Stimulated activated CD8-positive, alpha-beta memory T cell treated with anti-CD3 and anti-CD28 coated beads, Interleukin-4, amount 100 ng/mL, for 48 hours (primary cell): ENCODE data around the gene MKRN2OS.

ENCODE experiments used
- DNase-seq: peaks from one replicate; pipeline ENCODE4 v3.0.0-alpha.2; 2020

The MKRN2OS gene, protein sequence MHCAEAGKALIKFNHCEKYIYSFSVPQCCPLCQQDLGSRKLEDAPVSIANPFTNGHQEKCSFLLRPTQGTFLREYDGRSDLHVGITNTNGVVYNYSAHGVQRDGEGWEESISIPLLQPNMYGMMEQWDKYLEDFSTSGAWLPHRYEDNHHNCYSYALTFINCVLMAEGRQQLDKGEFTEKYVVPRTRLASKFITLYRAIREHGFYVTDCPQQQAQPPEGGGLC

GRCh38 chr3:12545473-12545791, at the start of gene MKRN2OS:
MKRN2OS (minus strand) TSS chr3:12545499; CDS start chr3:12545464, 35 bp downstream.
- no peak for DNase-seq

DNA sequence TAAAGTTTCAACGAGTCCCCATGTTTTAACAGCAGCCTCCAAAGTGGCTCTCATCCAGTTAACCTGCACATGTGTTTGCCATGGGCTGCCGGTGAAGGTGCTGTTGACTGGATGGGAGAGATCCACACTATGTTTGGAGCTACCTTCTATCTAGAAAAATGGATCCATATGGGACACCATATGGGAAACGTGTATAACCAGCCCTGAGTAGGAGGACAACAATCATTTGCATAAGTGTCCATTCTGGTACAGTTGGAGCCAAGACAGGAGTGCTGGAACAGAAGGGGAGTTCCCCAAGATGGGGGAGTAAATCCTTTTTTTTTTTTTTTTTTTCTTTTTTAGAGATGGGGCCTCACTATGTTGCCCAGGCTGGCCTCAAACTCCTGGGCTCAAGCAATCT, 48.2 kb upstream of the MKRN2OS start:
- DNase-seq: no peak

DNA sequence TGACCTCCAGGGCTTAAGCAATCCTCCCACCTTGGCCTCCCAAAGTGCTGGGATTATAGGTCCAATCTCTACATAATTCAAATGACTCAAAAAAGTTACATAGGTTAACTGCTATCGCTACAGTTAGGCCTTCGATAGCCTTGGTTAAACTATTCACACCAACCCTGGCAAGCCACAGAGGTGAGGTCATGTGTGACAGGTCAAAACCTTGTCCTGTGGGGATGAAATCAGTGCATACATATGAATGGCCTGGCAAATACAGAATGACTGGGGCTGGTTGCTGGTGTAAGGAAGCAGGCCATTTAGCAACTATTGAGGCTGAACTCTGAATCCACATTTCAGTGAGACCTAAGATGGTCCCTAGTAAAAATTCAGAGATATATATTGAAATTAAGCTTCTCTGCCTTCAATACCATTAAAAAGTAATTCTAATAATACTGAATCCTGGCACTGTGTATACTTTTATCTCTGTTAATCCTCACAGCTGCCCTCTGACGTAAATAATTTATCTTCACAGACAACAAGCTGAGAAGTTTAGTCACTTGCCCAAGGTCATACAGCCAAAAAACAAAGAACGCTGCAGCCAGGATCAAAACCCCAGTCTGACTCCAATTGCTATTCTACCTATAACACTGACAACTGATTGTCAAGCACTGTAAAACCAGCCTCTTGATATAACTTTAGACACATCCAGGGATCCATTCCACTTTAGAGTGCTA, 46.9 kb upstream of the MKRN2OS start:
- no peak for DNase-seq

- DNase-seq: no peak
Measured at GRCh38 chr3:12591456-12591855, 46.2 kb upstream of the MKRN2OS start.

GRCh38 chr3:12590096-12590495, 44.8 kb upstream of the MKRN2OS start:
- DNase-seq: no peak

GRCh38 chr3:12588039-12589009, 43.0 kb upstream of the MKRN2OS start:
- DNase-seq: no peak

GRCh38 chr3:12586403-12586802, 41.1 kb upstream of the MKRN2OS start:
- no peak for DNase-seq

DNA sequence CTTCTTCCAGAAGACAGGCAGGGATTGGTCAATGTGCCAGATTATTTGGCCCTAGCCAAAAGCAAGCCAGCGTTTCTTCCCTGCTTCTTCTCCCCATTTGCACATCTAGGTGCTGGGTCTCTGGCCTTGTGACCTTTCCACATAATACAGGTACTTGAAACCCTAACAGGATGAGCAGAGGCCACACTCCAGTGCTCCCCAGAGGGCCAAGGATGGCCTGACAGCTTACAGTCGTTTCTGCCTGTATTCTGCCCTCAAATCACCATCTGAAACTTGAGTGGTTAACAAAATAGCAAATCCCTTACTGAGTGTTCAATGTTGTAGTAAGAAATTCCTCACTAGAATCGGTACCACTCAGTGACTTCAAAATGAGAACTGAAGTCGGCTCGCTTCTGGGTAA, 40.7 kb upstream of the MKRN2OS start:
- DNase-seq: no peak

DNA sequence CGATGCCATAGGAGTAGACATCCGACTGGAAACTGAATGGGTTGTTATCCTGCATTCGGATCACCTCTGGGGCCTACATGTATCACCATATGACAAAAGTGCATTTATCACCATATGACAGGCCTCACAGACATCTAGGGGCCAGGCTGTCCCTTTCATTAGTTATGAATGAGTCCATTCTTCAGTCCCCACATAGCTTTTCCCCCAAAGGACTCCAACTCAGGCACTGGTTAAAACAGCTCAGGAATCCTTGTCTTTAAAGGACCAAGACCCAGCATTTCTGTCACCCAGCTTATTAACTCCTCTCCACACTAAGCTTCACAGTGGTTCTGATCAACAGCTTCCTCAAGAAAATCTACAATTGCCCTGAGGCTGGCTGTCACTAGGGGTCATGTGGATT, 39.9 kb upstream of the MKRN2OS start:
- DNase-seq: no peak

DNA sequence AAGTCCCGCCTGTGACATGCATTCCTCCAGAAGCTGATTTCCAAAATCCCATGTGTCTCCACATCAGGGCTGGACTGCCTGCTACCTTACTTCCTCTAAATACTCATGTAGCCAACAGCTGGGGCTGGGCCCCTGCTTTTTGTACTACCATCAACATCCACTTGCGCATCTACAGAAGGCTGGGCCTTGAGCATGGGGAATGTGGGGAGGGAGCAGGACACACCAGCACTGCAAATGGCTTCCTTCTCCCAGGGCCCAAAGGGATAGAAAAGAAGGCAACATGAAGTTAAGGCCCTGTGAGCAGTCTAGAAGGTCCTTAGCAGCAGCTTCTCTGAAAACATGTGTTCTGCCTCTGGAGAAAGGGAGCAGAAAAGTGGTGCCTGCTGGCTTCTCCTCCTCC, 38.8 kb upstream of the MKRN2OS start:
- DNase-seq: no peak

DNA sequence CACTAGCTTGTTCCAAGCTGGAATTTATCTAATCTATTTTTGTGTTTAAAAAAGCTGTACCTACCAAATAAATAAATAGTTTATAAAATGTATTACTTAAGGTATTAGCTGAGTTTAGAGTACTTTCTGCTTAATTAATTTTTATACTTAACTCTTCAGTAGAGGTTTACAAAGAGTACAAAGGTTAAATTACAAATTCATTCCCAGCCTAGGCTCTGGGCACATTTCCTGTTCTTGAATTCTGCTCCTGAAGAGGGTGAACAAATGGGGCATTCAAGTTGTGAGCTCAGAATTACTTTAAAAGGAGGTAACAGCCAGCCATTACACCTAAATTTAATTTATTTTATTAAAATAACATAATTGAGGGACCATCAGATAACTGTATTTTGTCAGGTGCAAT, 38.0 kb upstream of the MKRN2OS start:
- DNase-seq: no peak

- DNase-seq: no peak
Measured at GRCh38 chr3:12582730-12583129, 37.4 kb upstream of the MKRN2OS start.

DNA sequence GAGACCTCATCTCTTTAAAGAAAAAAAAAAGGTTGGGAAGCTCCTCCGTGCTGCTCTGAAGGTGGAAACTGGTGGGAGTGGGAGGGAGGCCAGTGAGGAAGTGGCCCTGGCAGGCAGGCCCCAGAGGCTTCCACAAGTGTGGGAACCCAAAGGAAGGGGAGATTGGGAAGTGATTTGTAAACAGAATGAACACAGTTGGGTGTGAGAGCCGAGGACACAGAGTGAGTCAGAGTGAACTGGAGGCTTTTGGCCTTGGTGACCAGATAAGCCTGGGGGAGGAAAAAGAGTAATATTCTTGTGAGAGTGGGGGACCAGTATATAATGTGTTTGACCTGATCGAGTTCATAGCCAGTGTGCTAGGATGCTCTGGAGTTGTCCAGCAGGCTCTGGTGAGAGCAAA, 34.6 kb upstream of the MKRN2OS start:
- no peak for DNase-seq

- DNase-seq: no peak
Measured at GRCh38 chr3:12579456-12579855, 34.2 kb upstream of the MKRN2OS start.

- no peak for DNase-seq
Measured at GRCh38 chr3:12578742-12579141, 33.4 kb upstream of the MKRN2OS start.

GRCh38 chr3:12577379-12577778, 32.1 kb upstream of the MKRN2OS start:
- no peak for DNase-seq

GRCh38 chr3:12574661-12575060, 29.4 kb upstream of the MKRN2OS start:
- no peak for DNase-seq

DNA sequence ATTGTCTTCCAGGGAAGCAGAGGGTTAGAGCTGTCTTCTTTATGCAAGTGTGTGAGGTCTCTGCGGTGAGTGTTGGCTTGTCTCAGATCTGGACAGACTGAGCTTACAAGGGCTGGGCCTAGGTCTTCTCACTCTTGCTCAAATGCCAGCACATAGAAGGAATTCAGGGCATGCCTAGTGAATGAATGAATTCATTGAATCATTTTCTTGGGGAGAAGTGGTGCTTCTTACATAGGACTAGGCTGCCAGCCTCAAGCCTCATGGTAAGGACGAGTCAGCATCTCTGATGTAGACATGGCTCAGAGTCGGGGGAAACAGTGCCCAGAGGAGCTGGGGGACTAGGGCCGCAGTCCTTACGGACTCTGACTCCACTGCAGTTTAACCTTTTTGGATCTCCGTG, 28.8 kb upstream of the MKRN2OS start:
- DNase-seq: no peak

GRCh38 chr3:12571986-12572385, 26.7 kb upstream of the MKRN2OS start:
- no peak for DNase-seq

DNA sequence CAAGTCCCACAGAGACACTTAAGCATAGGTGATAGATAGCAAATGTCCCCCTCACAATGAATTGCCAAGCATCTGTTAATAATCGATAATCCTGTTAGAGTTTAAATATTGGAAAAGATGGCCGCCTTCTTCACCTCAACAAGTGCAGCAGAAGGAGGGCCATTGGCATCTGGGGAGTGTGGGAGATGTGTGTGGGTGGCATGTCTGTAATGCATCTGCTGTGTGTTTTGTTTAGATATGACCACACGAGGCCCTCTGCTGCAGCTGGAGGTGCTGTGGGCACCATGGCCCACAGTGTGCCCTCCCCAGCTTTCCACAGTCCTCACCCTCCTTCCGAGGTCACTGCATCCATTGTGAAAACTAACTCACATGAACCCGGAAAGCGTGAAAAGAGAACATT, 24.5 kb upstream of the MKRN2OS start:
- no peak for DNase-seq

GRCh38 chr3:12568747-12569146, 23.4 kb upstream of the MKRN2OS start:
- no peak for DNase-seq

DNA sequence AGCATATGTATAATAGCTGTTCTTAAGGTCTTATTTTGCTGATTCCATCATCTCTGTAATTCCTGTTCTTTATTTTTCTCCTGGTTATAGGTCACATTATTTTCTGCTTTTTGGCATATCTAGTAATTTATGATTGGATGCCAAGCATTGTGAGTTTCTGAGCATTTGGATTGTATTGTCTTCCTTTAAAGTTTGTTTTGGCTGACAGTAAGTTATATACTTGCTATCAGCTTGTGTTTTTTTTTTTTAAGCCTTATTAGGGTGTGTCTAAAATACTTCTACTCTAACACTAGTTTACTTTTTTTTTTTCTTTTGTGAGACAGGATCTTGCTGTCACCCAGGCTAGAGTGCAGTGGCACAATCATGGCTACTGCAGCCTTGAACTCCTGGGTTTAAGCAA, 21.7 kb upstream of the MKRN2OS start:
- DNase-seq: no peak

DNA sequence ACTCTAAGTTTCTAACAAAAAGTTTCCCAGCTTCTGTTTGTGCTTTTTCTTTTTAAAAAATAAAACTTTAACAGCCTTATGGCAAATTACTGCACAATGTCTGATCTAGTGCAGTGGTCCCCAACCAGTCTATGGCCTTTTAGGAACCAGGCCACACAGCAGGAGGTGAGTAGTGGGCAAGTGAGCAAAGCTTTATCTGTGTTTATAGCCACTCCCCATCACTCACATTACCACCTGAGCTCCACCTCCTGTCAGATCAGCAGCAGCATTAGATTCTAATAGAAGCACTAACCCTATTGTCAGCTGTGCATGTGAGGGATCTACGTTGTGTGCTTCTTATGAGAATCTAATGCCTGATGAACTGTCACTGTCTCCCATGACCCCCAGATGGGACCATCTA, 17.2 kb upstream of the MKRN2OS start:
- no peak for DNase-seq

DNA sequence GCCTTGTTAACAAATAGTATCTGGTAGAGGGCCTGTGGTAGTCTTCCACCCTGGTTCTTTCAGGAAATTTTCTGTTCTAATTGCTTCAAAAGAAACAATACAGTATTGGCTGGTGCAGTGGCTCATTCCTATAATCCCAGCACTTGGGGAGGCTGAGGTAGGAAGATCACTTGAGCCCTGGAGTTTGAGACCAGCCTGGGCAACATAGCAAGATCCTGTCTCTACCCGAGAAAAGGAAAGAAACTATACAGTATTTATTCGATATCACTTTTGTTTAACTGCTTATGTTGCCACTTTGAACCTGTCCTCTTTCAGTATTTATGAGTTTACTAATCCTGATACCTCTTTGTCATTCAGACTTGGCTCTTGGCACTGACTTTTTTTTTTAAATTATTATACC, 16.1 kb upstream of the MKRN2OS start:
- DNase-seq: no peak
